Measurements from ENCODE around the gene LAMTOR1. TPM values are rescaled to one million over a fixed set of nuclear protein-coding genes. Genes with fewer than 3 reads are reported as not detected.

LAMTOR1 gene
- total RNA-seq: 62.3 and 125 TPM in 2 replicates

DNA sequence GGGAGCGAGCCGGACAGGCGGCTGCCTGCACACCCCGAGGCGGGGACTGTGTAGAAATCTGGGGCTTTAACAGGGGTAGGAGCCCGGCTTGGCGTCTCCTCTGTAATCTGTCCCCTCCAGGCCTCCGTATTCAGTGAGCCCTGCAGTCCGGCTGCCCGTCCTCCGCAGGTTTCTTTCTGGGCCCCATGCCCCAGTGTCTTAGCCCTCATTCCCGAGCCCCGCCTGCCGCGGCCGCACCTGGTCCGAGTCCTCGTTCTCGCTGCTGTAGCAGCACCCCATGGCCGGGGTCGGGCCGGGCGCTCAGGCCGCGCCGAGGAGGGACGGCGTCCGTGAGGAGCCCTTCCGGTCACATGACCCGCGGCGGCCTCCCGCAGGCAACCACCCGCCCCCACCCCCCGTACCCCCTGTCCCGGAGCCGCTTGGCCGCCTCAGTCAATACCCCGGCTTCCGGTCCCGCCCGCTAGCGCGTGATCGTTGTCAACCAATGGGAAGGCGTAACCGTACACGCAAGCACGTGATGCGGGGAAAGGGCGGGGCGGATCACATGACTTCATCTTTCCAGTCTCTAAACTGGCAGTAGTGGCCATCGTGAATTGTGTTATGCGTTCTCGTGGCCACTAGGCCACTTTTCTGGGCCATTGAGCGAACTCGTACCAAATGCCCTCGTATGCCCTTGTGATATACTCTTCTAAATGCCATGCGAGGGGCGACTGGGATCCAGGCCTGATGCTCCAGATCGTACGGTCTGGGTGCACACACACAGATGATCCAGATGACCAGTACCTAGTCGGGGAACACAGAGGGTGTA is at the start of gene LAMTOR1:
Gene LAMTOR1, minus strand, starts transcription at position 352 of the 808 bp plus-strand sequence. Its CDS starts 73 bp downstream, at position 279.

DNA sequence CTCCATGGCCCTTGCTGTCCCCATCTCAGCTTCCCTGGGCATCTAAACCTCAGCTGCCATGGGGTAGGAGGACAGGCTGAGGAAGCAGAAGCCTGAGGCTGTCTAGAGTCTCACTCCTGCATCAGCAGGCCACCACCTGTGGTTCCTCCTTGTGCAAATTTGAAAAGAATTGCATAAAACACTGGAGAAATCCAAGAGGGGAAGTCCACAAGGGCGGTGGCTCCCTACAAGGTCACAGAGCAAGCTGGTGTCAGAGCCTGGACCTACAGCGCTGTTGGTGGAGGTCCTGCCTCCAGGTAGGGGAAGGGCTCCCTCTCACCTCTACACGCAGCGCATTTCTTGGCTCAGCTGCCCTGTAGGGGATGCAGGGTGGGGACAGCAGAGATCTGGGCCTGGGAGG is 32.4 kb upstream of the LAMTOR1 start, which contains the start of gene FOLR3:
Gene FOLR3, plus strand, starts transcription at position 253 of the 400 bp plus-strand sequence. CDS start 228 bp downstream, outside the sequence.

DNA sequence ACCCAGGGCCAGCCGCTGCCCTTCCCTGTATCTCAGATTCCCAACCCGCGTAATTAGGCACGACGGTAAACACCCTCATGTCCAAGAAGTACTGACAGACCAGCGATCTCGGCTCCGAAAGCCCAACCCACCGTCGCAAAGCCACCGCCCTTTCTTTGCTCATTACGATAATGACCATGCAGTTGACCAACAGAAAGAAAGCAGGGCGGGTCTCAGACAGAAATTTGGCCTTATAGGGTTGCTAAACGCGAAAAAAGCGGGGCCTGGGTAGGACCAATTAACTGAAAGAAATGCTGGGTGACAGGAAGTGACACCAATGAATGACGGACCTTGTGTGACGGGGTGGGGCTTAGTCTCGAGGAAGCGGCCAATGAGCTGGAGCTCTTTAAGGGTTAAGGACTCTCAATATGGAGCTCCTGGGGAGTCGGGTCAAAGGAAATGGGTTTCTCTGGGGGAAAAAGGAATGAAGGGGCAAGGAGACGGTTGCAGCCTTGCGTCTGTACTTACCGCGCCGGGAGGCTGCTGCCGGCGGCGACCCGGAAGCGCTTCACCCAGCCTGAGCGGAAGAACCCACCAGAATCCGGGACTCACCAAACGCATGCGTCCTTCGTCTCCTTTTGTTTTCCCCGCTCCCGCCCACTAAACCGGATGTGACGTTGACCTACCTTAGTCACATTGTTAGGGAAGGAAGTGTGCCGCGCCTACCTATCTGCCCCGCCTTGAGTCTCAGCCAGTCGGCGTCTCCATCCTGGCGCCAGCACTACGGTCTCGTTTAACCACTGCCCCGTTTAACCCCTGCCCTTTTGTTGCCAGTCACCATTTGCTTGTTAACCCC is 9.3 kb upstream of the LAMTOR1 start, which contains the start of gene ANAPC15:
Gene ANAPC15, minus strand, starts transcription at position 553 of the 835 bp plus-strand sequence. CDS start 1,419 bp downstream, outside the sequence.

DNA sequence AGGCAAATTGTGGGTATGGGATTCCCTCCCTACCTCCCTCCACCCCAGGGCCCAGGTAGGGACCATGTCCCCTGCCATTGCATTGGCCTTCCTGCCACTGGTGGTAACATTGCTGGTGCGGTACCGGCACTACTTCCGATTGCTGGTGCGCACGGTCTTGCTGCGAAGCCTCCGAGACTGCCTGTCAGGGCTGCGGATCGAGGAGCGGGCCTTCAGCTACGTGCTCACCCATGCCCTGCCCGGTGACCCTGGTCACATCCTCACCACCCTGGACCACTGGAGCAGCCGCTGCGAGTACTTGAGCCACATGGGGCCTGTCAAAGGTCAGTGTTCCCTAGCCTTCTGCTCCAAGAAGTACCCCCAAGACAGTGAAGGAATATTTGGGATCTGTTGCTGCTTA is 2.8 kb upstream of the LAMTOR1 start, which contains the start of gene TOMT:
Gene TOMT, plus strand, starts transcription at position 37 of the 400 bp plus-strand sequence. Its CDS starts 28 bp downstream, at position 65.

DNA sequence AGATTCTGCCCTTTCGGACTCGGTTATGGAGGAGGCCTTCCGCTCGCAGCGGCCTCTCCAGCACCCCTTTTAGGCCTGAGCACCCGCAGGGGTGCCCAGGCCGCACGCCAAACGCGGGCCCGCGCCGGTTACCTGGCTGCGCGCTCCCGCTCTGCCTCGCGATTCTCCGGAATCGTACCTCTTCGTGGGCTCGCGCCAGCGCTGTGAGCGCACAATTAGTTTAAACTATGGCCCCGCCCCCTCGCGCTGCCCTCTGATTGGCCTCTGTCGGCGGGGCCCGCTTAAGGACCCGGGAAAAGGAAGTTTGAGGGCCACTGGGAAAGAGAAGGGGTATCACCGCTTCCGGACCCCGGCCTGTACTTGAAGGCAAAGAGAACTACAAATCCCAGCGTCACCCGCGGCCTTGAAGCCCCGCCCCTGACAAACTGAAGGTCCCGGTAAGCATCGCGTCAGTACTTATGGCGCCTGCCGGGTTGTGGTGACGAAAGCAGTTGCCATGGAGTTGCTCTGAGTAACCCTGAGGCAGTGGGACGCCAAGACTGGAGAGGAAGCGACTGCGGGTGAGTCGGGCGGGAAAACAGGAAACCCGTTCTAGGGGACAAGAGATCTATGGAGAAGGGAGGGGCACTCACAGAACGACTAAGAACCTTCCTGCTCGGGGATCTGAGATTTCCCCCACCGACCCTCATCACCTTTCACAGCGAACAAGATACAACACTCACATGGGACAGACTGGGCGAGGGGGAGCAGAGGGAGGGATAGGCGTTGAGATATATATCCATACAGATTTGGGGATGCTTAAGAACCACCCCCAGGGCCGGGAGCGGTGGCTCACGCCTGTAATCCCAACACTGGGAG is 22.5 kb downstream of the LAMTOR1 start, which contains the start of the genes LRRC51 and NUMA1:
Gene LRRC51, plus strand, starts transcription at position 525 of the 858 bp plus-strand sequence. CDS start 8,234 bp downstream, outside the sequence.
Gene NUMA1, minus strand, starts transcription at position 217 of the 858 bp plus-strand sequence. CDS start 44,599 bp downstream, outside the sequence.

Other genes starting within 250 kb of the LAMTOR1 start
- gene DEFB131B, start 224.8 kb downstream of the LAMTOR1 start, total RNA-seq: not detected in 2 replicates
- 5.6 and 8.8 TPM in 2 replicates for gene XNDC1N, start 174.7 kb downstream of the LAMTOR1 start, total RNA-seq
- gene RNF121, start 174.3 kb downstream of the LAMTOR1 start, total RNA-seq: 38.6 and 61.7 TPM in 2 replicates
- gene IL18BP, start 104.4 kb downstream of the LAMTOR1 start, total RNA-seq: 1.5 and 3.4 TPM in 2 replicates
- 141 and 207 TPM in 2 replicates for gene NUMA1, start 22.8 kb downstream of the LAMTOR1 start, total RNA-seq
- gene LRRC51, start 22.4 kb downstream of the LAMTOR1 start, total RNA-seq: 5.4 and 7.3 TPM in 2 replicates
- gene TOMT, start 2.6 kb upstream of the LAMTOR1 start, total RNA-seq: not detected in 2 replicates
- 13.8 and 49.3 TPM in 2 replicates for gene ANAPC15, start 9.4 kb upstream of the LAMTOR1 start, total RNA-seq
- gene FOLR3, start 32.4 kb upstream of the LAMTOR1 start, total RNA-seq: 0.19 and 1.1 TPM in 2 replicates
- 0.28 TPM in 1 of 2 replicates, not detected in the other for gene FOLR1, start 88.8 kb upstream of the LAMTOR1 start, total RNA-seq
- gene FOLR2, start 113.5 kb upstream of the LAMTOR1 start, total RNA-seq: not detected in 2 replicates
- 53.8 and 63.6 TPM in 2 replicates for gene INPPL1, start 121.5 kb upstream of the LAMTOR1 start, total RNA-seq
- not detected in 2 replicates for gene PHOX2A, start 140.9 kb upstream of the LAMTOR1 start, total RNA-seq

Data from regular cardiac myocyte (primary cell).